Germinal center (tissue), 1 donor: ENCODE results near the gene ERFE.
A peak's percentile ranks its signal among the peaks of the same experiment; 100 is the strongest.
"Not testable (repeated sequence)": the region's sequence is repeated elsewhere in the genome, so short reads cannot be mapped to it uniquely, and the experiment has no call there.

ENCODE experiments used
- DNase-seq: peaks from one replicate; pipeline ENCODE4 v3.0.0; 2012; ENCODE audit warnings: mixed read lengths, low spot score

Gene ERFE

GRCh38 chr2:238169048-238169707 lies 10.4 kb downstream of the ERFE start:
- no peak for DNase-seq

- DNase-seq, result no peak
Measured at GRCh38 chr2:238169708-238170251, 11.0 kb downstream of the ERFE start.

GRCh38 chr2:238170386-238171071 lies 11.8 kb downstream of the ERFE start:
- DNase-seq, result no peak

GRCh38 chr2:238171072-238171431 lies 12.3 kb downstream of the ERFE start:
- not testable (repeated sequence) for DNase-seq

GRCh38 chr2:238171575-238172187 lies 12.9 kb downstream of the ERFE start:
- DNase-seq, result no peak

GRCh38 chr2:238172439-238172838 lies 13.7 kb downstream of the ERFE start:
- no peak for DNase-seq

GRCh38 chr2:238173692-238174091 lies 14.9 kb downstream of the ERFE start:
- no peak for DNase-seq

GRCh38 chr2:238174291-238174690 lies 15.5 kb downstream of the ERFE start:
- no peak for DNase-seq

- DNase-seq, result no peak
Measured at GRCh38 chr2:238174701-238175100, 15.9 kb downstream of the ERFE start.

GRCh38 chr2:238176613-238177012 lies 17.8 kb downstream of the ERFE start:
- no peak for DNase-seq

GRCh38 chr2:238180554-238180953 lies 21.8 kb downstream of the ERFE start:
- no peak for DNase-seq

- no peak for DNase-seq
Measured at GRCh38 chr2:238182362-238182761, 23.6 kb downstream of the ERFE start.

- DNase-seq, result no peak
Measured at GRCh38 chr2:238183821-238184220, 25.1 kb downstream of the ERFE start.

- no peak for DNase-seq
Measured at GRCh38 chr2:238187618-238188548, 29.1 kb downstream of the ERFE start.

- no peak for DNase-seq
Measured at GRCh38 chr2:238190445-238190844, 31.7 kb downstream of the ERFE start.

GRCh38 chr2:238202326-238203093 lies 43.7 kb downstream of the ERFE start:
- peak; percentile 31 for DNase-seq

GRCh38 chr2:238203094-238203972 lies 44.6 kb downstream of the ERFE start, which contains the start of gene ILKAP:
ILKAP (minus strand) TSS chr2:238203695; CDS start chr2:238203553, 142 bp downstream.
- DNase-seq, result peak; percentile 100

- DNase-seq, result peak; percentile 10
Measured at GRCh38 chr2:238203973-238204683, 45.4 kb downstream of the ERFE start.

GRCh38 chr2:238207006-238207405 lies 48.2 kb downstream of the ERFE start:
- DNase-seq, result no peak
